ENCODE results near the gene CAMKMT. TPM values are rescaled to one million over a fixed set of nuclear protein-coding genes. Genes with fewer than 3 reads are reported as not detected.

Gene CAMKMT
- total and polyA plus RNA-seq, 2 donors (not counting 1 experiment from before 2014, with no cell fraction given), result 6.2 to 23.3 TPM

- H3K79me2 ChIP-seq (ENCODE audit: control insufficient read depth, insufficient read depth, low read length), result no peaks in the 10 kb centered on the region
- H3K4me1 ChIP-seq (ENCODE audit: control insufficient read depth in 2 of 2, insufficient read depth in 2 of 2, low read length in 2 of 2), result peaks cover 27 to 34% of the 10 kb centered on the region in 2 donors
- H3K27me3 ChIP-seq (replicated peaks in 1 of 4; ENCODE audit: control extremely low read depth in 1 of 4, control insufficient read depth in 3 of 4, insufficient read depth in 4 of 4, low read length in 3 of 4), result peaks cover 0 to 63% (median 45%) of the 10 kb centered on the region in 4 experiments
- no peak overlapping the region for H3K27ac ChIP-seq (ENCODE audit: low read length in 2 of 2)
- no peaks in the 10 kb centered on the region for H4K20me1 ChIP-seq (ENCODE audit: control insufficient read depth, insufficient read depth, low read length, poor library complexity, severe bottlenecking)
- Mint-ChIP-seq H3K9me3 (ENCODE audit: insufficient read depth) (peaks cover 2% of the 10 kb centered on the region), H3K4me3 (no peak overlapping the region), H3K27me3 (peaks cover 68% of the 10 kb centered on the region), H3K4me1 (peaks cover 26% of the 10 kb centered on the region), H3K27ac (no peak overlapping the region)
- 72% methylated on average over 6 of the region's 6 CpGs for WGBS (ENCODE audit: insufficient coverage)
- no peaks in the 10 kb centered on the region for H3K36me3 ChIP-seq (replicated peaks in 1 of 2; ENCODE audit: control extremely low read depth in 1 of 2, control insufficient read depth in 1 of 2, extremely low read depth in 1 of 2, insufficient read depth in 2 of 2, low read length in 1 of 2)
- H3K9me3 ChIP-seq (ENCODE audit: control extremely low read depth in 1 of 3, control insufficient read depth in 2 of 3, insufficient read depth in 1 of 3, low read length in 2 of 3), result peaks cover 0 to 23% (median 0%) of the 10 kb centered on the region in 3 donors
- TF ChIP-seq CTCF (IDR thresholded peaks at IDR 0.05) (no peak), EZH2 (IDR thresholded peaks at IDR 0.05; ENCODE audit: borderline replicate concordance, insufficient read depth, low read depth, low read length, poor library complexity, severe bottlenecking) (no peak)
- H3K4me3 ChIP-seq (ENCODE audit: control extremely low read depth in 1 of 5, extremely low read depth in 1 of 5, insufficient read depth in 1 of 5, low read depth in 2 of 5, low read length in 4 of 5), result no peak overlapping the region
- no peak overlapping the region for H2AFZ ChIP-seq (ENCODE audit: insufficient read depth, low read depth, low read length, poor library complexity, severe bottlenecking)
- no peak overlapping the region for H3K4me2 ChIP-seq (replicated peaks; ENCODE audit: low read depth, low read length, poor library complexity, severe bottlenecking)
- ChIA-PET POLR2A (no interaction called here), CTCF (no interaction called here)
- no peak overlapping the region for H3K9ac ChIP-seq (ENCODE audit: low read length)
- DNase-seq, result no peak
- intact Hi-C loops (cut with micrococcal nuclease), result no loop called here
- ATAC-seq (ENCODE audit: low read depth), result no peak
These were observed 436.5 kb downstream of the CAMKMT start for GRCh38 chr2:44798139-44798659.

DNA sequence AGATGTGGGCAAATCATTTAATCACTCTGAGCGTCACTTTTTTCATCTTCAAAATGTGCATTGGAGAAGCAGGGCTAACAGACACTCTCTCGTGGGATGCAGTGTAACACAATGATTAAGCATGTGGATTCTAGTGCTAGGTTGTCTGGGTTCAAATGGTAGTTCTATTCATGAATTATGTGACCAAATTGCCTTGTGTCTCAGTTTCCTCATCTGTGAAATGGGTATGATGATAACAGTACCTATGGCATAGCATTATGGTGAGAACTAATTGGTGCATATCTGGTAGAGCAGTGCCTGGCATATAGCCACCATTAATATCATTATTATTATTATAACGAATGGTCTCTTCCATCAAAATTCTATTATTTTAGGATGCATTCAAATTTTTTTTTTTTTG, 437.4 kb downstream of the CAMKMT start:
- 81% methylated on average over 2 of the region's 3 CpGs for WGBS (ENCODE audit: insufficient coverage)
- H2AFZ ChIP-seq (ENCODE audit: insufficient read depth, low read depth, low read length, poor library complexity, severe bottlenecking), result no peak overlapping the region

More for the DNA sequence above, 437.4 kb downstream of the CAMKMT start:
- H3K27ac ChIP-seq (ENCODE audit: low read length in 2 of 2), result no peak overlapping the region
- H3K4me2 ChIP-seq (replicated peaks; ENCODE audit: low read depth, low read length, poor library complexity, severe bottlenecking), result no peak overlapping the region
- POLR2A ChIA-PET, result no interaction called here
- H3K4me1 ChIP-seq (ENCODE audit: control insufficient read depth in 2 of 2, insufficient read depth in 2 of 2, low read length in 2 of 2), result peaks cover 27 to 34% of the 10 kb centered on the region in 2 donors
- H3K9me3 Mint-ChIP-seq (ENCODE audit: insufficient read depth), result no peaks in the 10 kb centered on the region
- CTCF ChIA-PET, result no interaction called here
- TF ChIP-seq CTCF (IDR thresholded peaks at IDR 0.05), result no peak
- no peak for TF ChIP-seq EZH2 (IDR thresholded peaks at IDR 0.05; ENCODE audit: borderline replicate concordance, insufficient read depth, low read depth, low read length, poor library complexity, severe bottlenecking)
- H3K79me2 ChIP-seq (ENCODE audit: control insufficient read depth, insufficient read depth, low read length), result no peaks in the 10 kb centered on the region
- no peak overlapping the region for H3K27ac Mint-ChIP-seq
- H3K27me3 Mint-ChIP-seq, result peaks cover 70% of the 10 kb centered on the region
- H3K27me3 ChIP-seq (replicated peaks in 1 of 4; ENCODE audit: control extremely low read depth in 1 of 4, control insufficient read depth in 3 of 4, insufficient read depth in 4 of 4, low read length in 3 of 4), result peaks cover 0 to 66% (median 54%) of the 10 kb centered on the region in 4 experiments
- no peaks in the 10 kb centered on the region for H4K20me1 ChIP-seq (ENCODE audit: control insufficient read depth, insufficient read depth, low read length, poor library complexity, severe bottlenecking)
- no peak overlapping the region for H3K4me3 Mint-ChIP-seq
- peaks cover 29% of the 10 kb centered on the region for H3K4me1 Mint-ChIP-seq
- H3K4me3 ChIP-seq (ENCODE audit: control extremely low read depth in 1 of 5, extremely low read depth in 1 of 5, insufficient read depth in 1 of 5, low read depth in 2 of 5, low read length in 4 of 5), result no peak overlapping the region
- intact Hi-C loops (cut with micrococcal nuclease), result no loop called here
- no peak overlapping the region for H3K9ac ChIP-seq (ENCODE audit: low read length)
- DNase-seq (no peak), ATAC-seq (ENCODE audit: low read depth) (no peak)
- H3K36me3 ChIP-seq (replicated peaks in 1 of 2; ENCODE audit: control extremely low read depth in 1 of 2, control insufficient read depth in 1 of 2, extremely low read depth in 1 of 2, insufficient read depth in 2 of 2, low read length in 1 of 2), result no peaks in the 10 kb centered on the region
- peaks cover 0 to 24% (median 0%) of the 10 kb centered on the region in 3 donors for H3K9me3 ChIP-seq (ENCODE audit: control extremely low read depth in 1 of 3, control insufficient read depth in 2 of 3, insufficient read depth in 1 of 3, low read length in 2 of 3)

Measured in B cell (primary cell).